Measurements from ENCODE around the gene MACROH2A1. TPM values are rescaled to one million over a fixed set of nuclear protein-coding genes. Genes with fewer than 3 reads are reported as not detected.

The MACROH2A1 gene
- total RNA-seq, 1 donor from 2014 or later = 181 TPM

DNA sequence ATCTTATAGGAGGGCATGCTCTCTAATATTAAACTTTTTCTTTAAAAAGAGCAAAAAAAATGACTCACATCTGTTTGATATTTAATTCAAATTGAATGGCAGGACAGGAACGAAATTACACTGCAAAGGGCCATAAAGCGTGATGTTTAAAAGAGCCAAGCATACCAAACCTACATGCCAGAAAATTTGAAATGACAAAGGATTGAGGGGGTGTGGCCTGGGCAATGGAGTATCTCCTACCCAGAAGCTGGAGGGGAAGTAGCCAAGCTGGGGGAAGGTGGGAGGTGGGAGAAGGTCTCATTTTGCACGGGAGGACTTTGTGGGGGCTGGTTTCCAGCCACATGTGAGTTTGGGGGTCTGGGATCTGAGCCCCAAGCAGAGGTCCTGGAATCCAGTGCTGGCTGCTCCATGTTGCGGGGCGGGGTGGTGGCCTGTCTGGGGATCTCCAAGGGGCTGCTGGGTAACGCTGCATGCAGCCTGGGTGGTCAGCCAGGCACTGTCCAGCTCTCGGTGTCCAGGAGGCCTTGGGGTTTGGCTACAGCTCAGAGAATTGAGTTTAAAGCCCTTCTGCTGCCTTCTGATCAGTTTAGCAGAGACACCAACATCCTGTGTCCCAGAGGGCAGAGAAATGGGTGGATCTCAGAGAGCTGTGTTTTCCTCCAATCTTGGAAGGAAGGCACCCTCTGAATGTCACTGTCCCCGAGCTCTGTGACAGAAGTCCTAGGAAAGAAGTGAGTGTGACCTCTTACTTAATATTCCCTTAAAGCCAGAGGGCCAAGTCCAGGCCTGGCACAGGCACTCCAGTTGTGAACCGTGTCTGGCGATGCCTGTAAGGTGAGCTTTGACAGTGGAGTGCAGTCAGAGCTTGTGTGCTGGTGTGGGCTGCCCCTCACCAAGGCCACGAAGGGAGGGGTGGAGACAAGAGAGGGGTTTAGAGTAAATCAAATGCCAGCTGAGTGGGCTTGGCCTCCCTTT lies 40.5 kb upstream of the MACROH2A1 start:
- DNase-seq (ENCODE audit: low spot score) = no peak
- H3K4me3 Mint-ChIP-seq (ENCODE audit: unreplicated experiment) = peak overlapping the region; percentile 19
- peaks cover 4% of the 10 kb centered on the region for H3K27me3 Mint-ChIP-seq (ENCODE audit: unreplicated experiment)
- no peak overlapping the region for H3K27ac Mint-ChIP-seq (ENCODE audit: unreplicated experiment)
- H3K36me3 Mint-ChIP-seq (ENCODE audit: low read depth, unreplicated experiment) = no peaks in the 10 kb centered on the region
- H3K9me3 Mint-ChIP-seq (ENCODE audit: unreplicated experiment) = no peaks in the 10 kb centered on the region
- TF ChIP-seq, protein P1, sequence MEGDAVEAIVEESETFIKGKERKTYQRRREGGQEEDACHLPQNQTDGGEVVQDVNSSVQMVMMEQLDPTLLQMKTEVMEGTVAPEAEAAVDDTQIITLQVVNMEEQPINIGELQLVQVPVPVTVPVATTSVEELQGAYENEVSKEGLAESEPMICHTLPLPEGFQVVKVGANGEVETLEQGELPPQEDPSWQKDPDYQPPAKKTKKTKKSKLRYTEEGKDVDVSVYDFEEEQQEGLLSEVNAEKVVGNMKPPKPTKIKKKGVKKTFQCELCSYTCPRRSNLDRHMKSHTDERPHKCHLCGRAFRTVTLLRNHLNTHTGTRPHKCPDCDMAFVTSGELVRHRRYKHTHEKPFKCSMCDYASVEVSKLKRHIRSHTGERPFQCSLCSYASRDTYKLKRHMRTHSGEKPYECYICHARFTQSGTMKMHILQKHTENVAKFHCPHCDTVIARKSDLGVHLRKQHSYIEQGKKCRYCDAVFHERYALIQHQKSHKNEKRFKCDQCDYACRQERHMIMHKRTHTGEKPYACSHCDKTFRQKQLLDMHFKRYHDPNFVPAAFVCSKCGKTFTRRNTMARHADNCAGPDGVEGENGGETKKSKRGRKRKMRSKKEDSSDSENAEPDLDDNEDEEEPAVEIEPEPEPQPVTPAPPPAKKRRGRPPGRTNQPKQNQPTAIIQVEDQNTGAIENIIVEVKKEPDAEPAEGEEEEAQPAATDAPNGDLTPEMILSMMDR (IDR thresholded peaks at IDR 0.05; ENCODE audit: unreplicated experiment) = no peak
- peaks cover 8% of the 10 kb centered on the region for H3K4me1 Mint-ChIP-seq (ENCODE audit: unreplicated experiment)

DNA sequence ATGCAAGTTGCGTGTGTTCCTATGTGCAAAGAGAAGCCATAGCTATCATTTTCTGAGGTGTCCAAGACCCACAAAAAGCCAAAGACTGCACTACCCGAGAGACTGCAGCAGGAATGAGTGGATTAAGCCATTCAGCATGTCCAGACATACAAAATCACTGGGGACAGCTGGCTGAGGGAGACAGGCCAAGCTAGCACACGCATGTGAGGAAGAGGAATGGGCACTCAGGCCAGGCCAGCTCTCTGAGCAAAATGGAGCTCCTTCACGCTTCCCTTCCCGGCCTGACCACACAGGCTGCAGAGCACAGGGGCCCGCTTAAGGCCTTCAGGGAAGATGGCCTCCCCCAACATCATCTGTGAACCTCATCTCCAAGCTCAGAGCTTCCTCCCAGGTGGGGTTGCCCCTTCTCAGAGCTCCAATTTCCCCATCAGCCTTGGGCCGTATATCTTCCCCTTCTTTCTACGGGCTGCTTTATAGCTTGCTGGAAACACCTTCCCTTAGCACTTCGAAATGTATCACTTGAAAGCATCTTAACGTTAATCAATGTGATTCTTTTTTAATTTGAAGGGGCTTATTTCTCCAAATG lies 39.7 kb upstream of the MACROH2A1 start:
- DNase-seq (ENCODE audit: low spot score) = no peak
- Mint-ChIP-seq H3K4me3 (ENCODE audit: unreplicated experiment) (no peak overlapping the region), H3K4me1 (ENCODE audit: unreplicated experiment) (peaks cover 11% of the 10 kb centered on the region), H3K27ac (ENCODE audit: unreplicated experiment) (no peak overlapping the region), H3K9me3 (ENCODE audit: unreplicated experiment) (no peaks in the 10 kb centered on the region), H3K27me3 (ENCODE audit: unreplicated experiment) (peaks cover 4% of the 10 kb centered on the region), H3K36me3 (ENCODE audit: low read depth, unreplicated experiment) (no peaks in the 10 kb centered on the region)
- TF ChIP-seq, protein P1 (IDR thresholded peaks at IDR 0.05; ENCODE audit: unreplicated experiment) = no peak

- Mint-ChIP-seq H3K36me3 (ENCODE audit: low read depth, unreplicated experiment) (no peaks in the 10 kb centered on the region), H3K27ac (ENCODE audit: unreplicated experiment) (no peak overlapping the region), H3K4me3 (ENCODE audit: unreplicated experiment) (no peak overlapping the region), H3K9me3 (ENCODE audit: unreplicated experiment) (no peaks in the 10 kb centered on the region), H3K4me1 (ENCODE audit: unreplicated experiment) (peaks cover 15% of the 10 kb centered on the region), H3K27me3 (ENCODE audit: unreplicated experiment) (peaks cover 4% of the 10 kb centered on the region)
- TF ChIP-seq, protein P1 (IDR thresholded peaks at IDR 0.05; ENCODE audit: unreplicated experiment) = no peak
- DNase-seq (ENCODE audit: low spot score) = no peak
Measured at GRCh38 chr5:135437796-135438560, 38.9 kb upstream of the MACROH2A1 start.

GRCh38 chr5:135437422-135437795 lies 38.4 kb upstream of the MACROH2A1 start:
- peaks cover 15% of the 10 kb centered on the region for H3K4me1 Mint-ChIP-seq (ENCODE audit: unreplicated experiment)
- TF ChIP-seq, protein P1 (IDR thresholded peaks at IDR 0.05; ENCODE audit: unreplicated experiment) = no peak
- no peak overlapping the region for H3K27ac Mint-ChIP-seq (ENCODE audit: unreplicated experiment)
- H3K36me3 Mint-ChIP-seq (ENCODE audit: low read depth, unreplicated experiment) = no peaks in the 10 kb centered on the region
- DNase-seq (ENCODE audit: low spot score) = no peak
- H3K27me3 Mint-ChIP-seq (ENCODE audit: unreplicated experiment) = peaks cover 4% of the 10 kb centered on the region
- H3K4me3 Mint-ChIP-seq (ENCODE audit: unreplicated experiment) = no peak overlapping the region
- no peaks in the 10 kb centered on the region for H3K9me3 Mint-ChIP-seq (ENCODE audit: unreplicated experiment)

All from endothelial cell (in vitro differentiated cells).